Smooth muscle cell (in vitro differentiated cells): ENCODE measurements around the gene FAM170B. TPM values are rescaled to one million over a fixed set of nuclear protein-coding genes. Genes with fewer than 3 reads are reported as not detected.

ENCODE experiments used
- polyA plus RNA-seq: library from polyadenylated mRNA; unstranded; fragments of >200 nt; fragmentation: Nextera tagmentation; extraction: Ambion mirVana; gene quantifications from 2 replicates; pipeline ENCODE4 v1.2.1, GENCODE V29; 2016
- total RNA-seq: library from RNA; depleted of rRNA; stranded (reverse); fragments of >200 nt; gene quantifications from 2 replicates; pipeline ENCODE4 v1.2.3, GENCODE V29; 2014

Gene FAM170B
- total and polyA plus RNA-seq, 2 experiments from 2014 or later = not detected

Other genes starting within 250 kb of the FAM170B start
- gene LRRC18, start 194.2 kb downstream of the FAM170B start, total RNA-seq = not detected in 2 replicates
- gene LRRC18, start 194.2 kb downstream of the FAM170B start, polyA plus RNA-seq = not detected in 2 replicates
- 5.1 and 5.2 TPM in 2 replicates for gene VSTM4, start 18.5 kb downstream of the FAM170B start, total RNA-seq
- gene VSTM4, start 18.5 kb downstream of the FAM170B start, polyA plus RNA-seq = 5.7 and 7.7 TPM in 2 replicates
- gene TMEM273, start 54.4 kb upstream of the FAM170B start, total RNA-seq = 0.09 TPM in 1 of 2 replicates, not detected in the other
- not detected in 2 replicates for gene TMEM273, start 54.4 kb upstream of the FAM170B start, polyA plus RNA-seq
- gene C10orf71, start 165.1 kb upstream of the FAM170B start, total RNA-seq = not detected in 2 replicates
- gene C10orf71, start 165.1 kb upstream of the FAM170B start, polyA plus RNA-seq = not detected in 2 replicates